H1 (cell line): Measurements from ENCODE around the gene IQCC. TPM values are rescaled to one million over a fixed set of nuclear protein-coding genes. Genes with fewer than 3 reads are reported as not detected.

Source experiments
- CTCF ChIA-PET: fragments of 300-600 bp; sonication (Branson Sonifier 250); formaldehyde crosslinking; loops from one replicate; lab custom pipeline; 2021; ENCODE audit not compliant: partially characterized antibody; lab: Charles Lee
- POLR2A ChIA-PET: fragments of 300-600 bp; sonication (Branson Sonifier 250); formaldehyde crosslinking; loops from one replicate; lab custom pipeline; 2021; ENCODE audit warnings: inconsistent platforms; ENCODE audit not compliant: partially characterized antibody; lab: Charles Lee
- DNase-seq, 2 experiments: peaks; one replicate each; pipeline versions ENCODE4 v3.0.0 to v3.0.0-alpha.2; 2010 to 2022; ENCODE audit warnings: low spot score in 2 of 2, low read depth in 1 of 2, mixed read lengths in 1 of 2
- FAIRE-seq: peaks from 2 replicates; lab custom pipeline; 2011; peaks lifted over from hg19 to GRCh38; lab: Jason Lieb, UNC
- H2AFZ ChIP-seq: 2 replicates; pipeline ENCODE4 v1.8.1; 2012; ENCODE audit warnings: low read length, inconsistent platforms
- H2AK5ac ChIP-seq: 2 replicates; pipeline ENCODE4 v1.6.1; 2013; ENCODE audit warnings: low read depth, low read length
- H2BK120ac ChIP-seq: replicated peaks from 2 replicates; pipeline ENCODE3; 2013; ENCODE audit warnings: low read depth, low read length, inconsistent platforms
- H2BK12ac ChIP-seq: 2 replicates; pipeline ENCODE4 v1.6.1; 2013; ENCODE audit warnings: low read depth, low read length
- H2BK15ac ChIP-seq: 2 replicates; pipeline ENCODE4 v1.6.1; 2013; ENCODE audit warnings: low read length
- H2BK20ac ChIP-seq: 2 replicates; pipeline ENCODE4 v1.6.1; 2013; ENCODE audit warnings: low read length
- H2BK5ac ChIP-seq: 2 replicates; pipeline ENCODE4 v1.6.1; 2013; ENCODE audit warnings: low read depth, low read length
- H3K14ac ChIP-seq: 2 replicates; pipeline ENCODE4 v1.6.1; 2013; ENCODE audit warnings: inconsistent platforms; ENCODE audit not compliant: insufficient read length
- H3K18ac ChIP-seq: 2 replicates; pipeline ENCODE4 v1.6.1; 2013; ENCODE audit warnings: low read length; ENCODE audit errors: extremely low read depth
- H3K23ac ChIP-seq: 2 replicates; pipeline ENCODE4 v1.6.1; 2013; ENCODE audit warnings: inconsistent platforms; ENCODE audit not compliant: insufficient read length
- H3K23me2 ChIP-seq: 2 replicates; pipeline ENCODE4 v1.6.1; 2013; ENCODE audit warnings: low read depth, low read length
- H3K27ac ChIP-seq: 2 replicates; pipeline ENCODE4 v1.6.1; 2011; ENCODE audit warnings: low read depth, low read length, inconsistent platforms
- H3K27me3 ChIP-seq, 4 experiments: replicated peaks in 1 of 4; 1 replicate in 1 of 4; 2 replicates in 3 of 4; pipeline versions ENCODE4 v1.6.1 to v1.8.1; 2011 to 2013; ENCODE audit warnings: low read length in 3 of 4, mild to moderate bottlenecking in 3 of 4, inconsistent platforms in 2 of 4, mixed read lengths in 2 of 4, moderate library complexity in 1 of 4; ENCODE audit not compliant: control insufficient read depth in 3 of 4, insufficient read depth in 3 of 4; ENCODE audit errors: extremely low read depth in 1 of 4
- H3K36me3 ChIP-seq, 4 experiments: 2 replicates each; pipeline versions ENCODE4 v1.6.1 to v1.8.1; 2011 to 2013; ENCODE audit warnings: mild to moderate bottlenecking in 4 of 4, low read length in 3 of 4, moderate library complexity in 2 of 4, control low read depth in 1 of 4, inconsistent platforms in 1 of 4; ENCODE audit not compliant: insufficient read depth in 4 of 4, control insufficient read depth in 2 of 4
- H3K4ac ChIP-seq: replicated peaks from 2 replicates; pipeline ENCODE3; 2013; ENCODE audit warnings: low read length, low read depth, mixed read lengths, inconsistent platforms; ENCODE audit not compliant: insufficient read length
- H3K4me1 ChIP-seq, 4 experiments: replicated peaks in 1 of 4; 1 replicate in 1 of 4; 2 replicates in 3 of 4; pipeline versions ENCODE4 v1.6.1 to v1.8.1; 2011 to 2013; ENCODE audit warnings: low read length in 3 of 4, inconsistent platforms in 2 of 4, mixed read lengths in 1 of 4; ENCODE audit not compliant: insufficient read depth in 4 of 4, control insufficient read depth in 3 of 4
- H3K4me2 ChIP-seq, 2 experiments: 2 replicates each; pipeline versions ENCODE4 v1.6.1 to v1.8.1; 2011 to 2013; ENCODE audit warnings: low read depth in 2 of 2, low read length in 2 of 2, control low read depth in 1 of 2, inconsistent platforms in 1 of 2, mild to moderate bottlenecking in 1 of 2; ENCODE audit not compliant: insufficient read depth in 1 of 2
- H3K4me3 ChIP-seq, 4 experiments: fragments of 200-600, 300-600 bp in 1 of 4; sonication (generic), shearing (Covaris generic), sonication (Bioruptor Twin) in 1 of 4; 2 replicates each; pipeline versions ENCODE4 v1.5.1 to v1.8.1; 2011 to 2016; ENCODE audit warnings: low read length in 4 of 4, low read depth in 3 of 4, control low read depth in 2 of 4, inconsistent platforms in 2 of 4, mild to moderate bottlenecking in 2 of 4, mixed read lengths in 1 of 4, moderate library complexity in 1 of 4; ENCODE audit not compliant: insufficient read depth in 2 of 4; ENCODE audit errors: extremely low read depth in 1 of 4
- H3K56ac ChIP-seq: replicated peaks from 2 replicates; pipeline ENCODE3; 2013; ENCODE audit warnings: low read depth, mild to moderate bottlenecking, mixed read lengths, low read length, inconsistent platforms; ENCODE audit not compliant: insufficient read length
- H3K79me1 ChIP-seq: 2 replicates; pipeline ENCODE4 v1.6.1; 2013; ENCODE audit warnings: low read depth, low read length, control low read depth
- H3K79me2 ChIP-seq, 2 experiments: 2 replicates each; pipeline versions ENCODE4 v1.6.1 to v1.8.1; 2012 to 2013; ENCODE audit warnings: low read length in 2 of 2, mild to moderate bottlenecking in 2 of 2, inconsistent platforms in 1 of 2; ENCODE audit not compliant: insufficient read depth in 2 of 2, control insufficient read depth in 1 of 2
- H3K9ac ChIP-seq, 4 experiments: replicated peaks in 1 of 4; 1 replicate in 1 of 4; 2 replicates in 3 of 4; pipeline versions ENCODE4 v1.6.1 to v1.8.1; 2011 to 2013; ENCODE audit warnings: low read depth in 3 of 4, low read length in 3 of 4, control low read depth in 2 of 4, mild to moderate bottlenecking in 2 of 4, moderate library complexity in 2 of 4, inconsistent platforms in 1 of 4; ENCODE audit errors: extremely low read depth in 1 of 4
- H3K9me3 ChIP-seq, 2 experiments: 2 replicates each; pipeline versions ENCODE4 v1.6.1 to v1.8.1; 2012 to 2013; ENCODE audit warnings: mild to moderate bottlenecking in 2 of 2, moderate library complexity in 2 of 2, control low read depth in 1 of 2, inconsistent platforms in 1 of 2, low read depth in 1 of 2, low read length in 1 of 2, mixed read lengths in 1 of 2; ENCODE audit not compliant: insufficient read depth in 2 of 2
- H4K20me1 ChIP-seq, 2 experiments: replicated peaks in 1 of 2; 2 replicates each; pipeline versions ENCODE3 to v1.8.1; 2011 to 2013; ENCODE audit warnings: inconsistent platforms in 2 of 2, low read length in 2 of 2, mild to moderate bottlenecking in 1 of 2; ENCODE audit not compliant: insufficient read depth in 2 of 2, control insufficient read depth in 1 of 2
- H4K5ac ChIP-seq: 2 replicates; pipeline ENCODE4 v1.6.1; 2013; ENCODE audit warnings: low read length, low read depth, mixed read lengths, inconsistent platforms; ENCODE audit not compliant: insufficient read length
- H4K8ac ChIP-seq: 2 replicates; pipeline ENCODE4 v1.8.0; 2013; ENCODE audit warnings: mild to moderate bottlenecking, moderate library complexity, low read length, inconsistent platforms; ENCODE audit not compliant: insufficient read depth; ENCODE audit errors: extremely low read depth
- H4K91ac ChIP-seq: replicated peaks from 2 replicates; pipeline ENCODE3; 2013; ENCODE audit warnings: low read length, mixed read lengths, inconsistent platforms; ENCODE audit not compliant: insufficient read length
- JUND ChIP-seq: IDR thresholded peaks from 2 replicates; pipeline ENCODE4 v1.6.1; 2011; ENCODE audit warnings: mild to moderate bottlenecking, improper control_type of control experiment, low read length
- KDM4A ChIP-seq: IDR thresholded peaks from one replicate; pipeline ENCODE4 v1.7.1; 2012; ENCODE audit warnings: low read depth, mild to moderate bottlenecking, moderate library complexity, low read length, inconsistent platforms; ENCODE audit not compliant: severe bottlenecking
- NANOG ChIP-seq: IDR thresholded peaks from 2 replicates; pipeline ENCODE4 v1.6.1; 2011; ENCODE audit warnings: low read length, low read depth, mild to moderate bottlenecking, inconsistent platforms; ENCODE audit not compliant: insufficient read depth, poor library complexity, severe bottlenecking
- RAD21 ChIP-seq, 2 experiments: IDR thresholded peaks in 1 of 2; conservative IDR thresholded peaks in 1 of 2; 2 replicates each; pipeline ENCODE4 v1.6.1; 2011; ENCODE audit warnings: low read depth in 2 of 2, low read length in 2 of 2, improper control_type of control experiment in 1 of 2, inconsistent platforms in 1 of 2, mild to moderate bottlenecking in 1 of 2, moderate library complexity in 1 of 2
- WGBS, 2 experiments: shearing (Covaris generic) in 1 of 2; methylation state at CpG; one replicate each; pipeline versions ENCODE4 v1.1.6 to v1.1.7; 2013 to 2015; ENCODE audit warnings: low lambda C conversion rate in 2 of 2, mixed read lengths in 2 of 2, inconsistent platforms in 1 of 2, low coverage in 1 of 2, missing lambda C conversion rate in 1 of 2; ENCODE audit not compliant: insufficient replicate concordance in 2 of 2, insufficient coverage in 1 of 2, insufficient read length in 1 of 2; ENCODE audit errors: extremely low coverage in 1 of 2, missing lambda C conversion rate in 1 of 2; 5-methylcytosine and 5-hydroxymethylcytosine counted together
- polyA plus RNA-seq, 7 experiments: library from polyadenylated mRNA; depleted of rRNA in 3 of 7; stranded (reverse) in 5 of 7; unstranded in 2 of 7; fragments of >200 nt in 5 of 7; fragments of 200-250 nt in 2 of 7; gene quantifications; 1 replicate in 5 of 7; 2 replicates in 1 of 7; 4 replicates in 1 of 7; pipeline versions ENCODE4 v1.2.1 to v1.2.3, GENCODE V29; 2011 to 2013; ENCODE audit warnings: missing spikeins in 2 of 7, mixed read lengths in 2 of 7
- total RNA-seq: library from RNA; stranded (reverse); fragmentation: NEBNext Ultra II Directional; extraction: Animal tissue kit (Norgen Biotek cat#: 25700); gene quantifications from 2 replicates; pipeline ENCODE4 v1.2.1, GENCODE V29; 2021

The IQCC gene
- total and polyA plus RNA-seq, 2 of the 8 experiments (the other 6 are each of a cell fraction or from before 2014, with no cell fraction given), result 2.5 to 4.2 TPM

DNA sequence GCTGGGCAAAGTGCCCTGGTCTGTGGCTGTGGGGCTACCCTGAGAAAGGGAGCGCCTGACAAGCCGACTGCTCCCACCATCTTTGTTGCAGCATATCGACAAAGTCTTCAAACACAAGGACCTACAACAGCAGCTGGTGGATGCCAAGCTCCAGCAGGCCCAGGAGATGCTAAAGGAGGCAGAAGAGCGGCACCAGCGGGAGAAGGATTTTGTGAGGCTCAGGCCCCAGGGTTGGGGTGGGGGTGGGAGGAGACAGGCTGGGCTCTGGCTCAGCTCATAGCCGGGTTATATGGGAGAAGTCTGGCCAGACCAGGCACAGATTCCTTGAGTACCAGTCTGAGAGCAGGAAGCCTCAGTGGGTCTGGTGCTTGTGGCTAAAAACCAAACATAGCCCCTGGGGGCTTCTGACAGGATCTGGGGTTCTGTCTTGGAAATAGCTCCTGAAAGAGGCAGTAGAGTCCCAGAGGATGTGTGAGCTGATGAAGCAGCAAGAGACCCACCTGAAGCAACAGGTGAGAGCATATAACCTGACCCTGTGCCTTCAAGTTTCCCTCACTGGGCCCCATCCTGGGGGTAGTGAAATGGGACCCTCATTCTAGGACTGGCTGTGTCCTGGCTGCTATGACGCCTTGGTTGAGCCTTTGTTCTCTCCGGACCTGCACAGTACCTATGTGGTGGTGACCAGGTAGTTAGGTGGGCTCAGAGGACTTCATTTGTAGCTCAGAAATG lies 13.1 kb upstream of the IQCC start:
- Histone ChIP-seq H2AK5ac (no peak overlapping the region), H3K14ac (no peak overlapping the region), H3K4me1 (no peaks in the 10 kb centered on the region), H3K23ac (no peak overlapping the region), H3K79me2 (no peaks in the 10 kb centered on the region), H4K20me1 (peaks cover 13 to 14% of the 10 kb centered on the region in 2 experiments), H2BK12ac (no peak overlapping the region), H3K27ac (no peak overlapping the region), H3K4me3 (no peak overlapping the region), H3K18ac (no peak overlapping the region), H3K9ac (no peak overlapping the region), H3K56ac (no peak overlapping the region), H3K23me2 (no peaks in the 10 kb centered on the region), H2AFZ (no peak overlapping the region), H4K5ac (no peak overlapping the region), H3K4ac (no peak overlapping the region), H2BK15ac (no peak overlapping the region), H2BK20ac (no peak overlapping the region), H3K79me1 (0 out of 2 replicates have a peak, but pooled peaks cover 3% of the 10 kb centered on the region), H2BK5ac (peak overlapping the region; percentile 28; the same call in 1 of the 2 replicates), H3K27me3 (no peaks in the 10 kb centered on the region), H4K91ac (no peak overlapping the region), H4K8ac (no peak overlapping the region), H2BK120ac (no peak overlapping the region), H3K4me2 (no peak overlapping the region), H3K36me3 (peaks cover 60 to 98% (median 90%) of the 10 kb centered on the region in 4 experiments), H3K9me3 (no peaks in the 10 kb centered on the region)
- CTCF ChIA-PET, result interaction anchor here (0.6 to 2.5 kb wide), 9 partner anchors 8 to 124 kb away, joined by 3 to 6 read pairs (median 4); partner anchors contain the start of gene CCDC28B
- no peak for FAIRE-seq
- WGBS, 2 experiments, result 81% methylated on average over 8 of the region's 8 CpGs; no CpG with 5 or more reads in 1 of the 2 experiments
- no peak for DNase-seq
- POLR2A ChIA-PET, result interaction anchor here (0.6 to 21.3 kb wide), 7 partner anchors 4 to 275 kb away, joined by 3 to 332 read pairs (median 5); partner anchors contain the start of genes CCDC28B, DCDC2B, IQCC and MARCKSL1
- no peak for TF ChIP-seq KDM4A
- TF ChIP-seq JUND, result no peak
- TF ChIP-seq RAD21 (IDR thresholded peaks at IDR 0.05 in 1 of 2, conservative IDR thresholded peaks at IDR 0.05 in 1 of 2; ENCODE audit: low read depth in 2 of 2, low read length in 2 of 2), result no peak
- TF ChIP-seq NANOG, result no peak
